Thymus (tissue), 2 donors: Measurements from ENCODE around the gene OR9I1. TPM values are rescaled to one million over a fixed set of nuclear protein-coding genes. Genes with fewer than 3 reads are reported as not detected.

ENCODE experiments used
- polyA plus RNA-seq: library from polyadenylated mRNA; stranded (reverse); fragments of 200-250 nt; gene quantifications from one replicate; pipeline ENCODE4 v1.2.3, GENCODE V29; 2013
- total RNA-seq: library from RNA; stranded (reverse); fragments of 120-200 nt; gene quantifications from one replicate; pipeline ENCODE4 v1.2.4, GENCODE V29; 2013
- donor health status: healthy.

OR9I1 gene
- total and polyA plus RNA-seq, 2 donors = not detected

Other genes starting within 250 kb of the OR9I1 start
- gene OR9Q1, start 101.6 kb downstream of the OR9I1 start, total RNA-seq = not detected
- gene OR9Q1, start 101.6 kb downstream of the OR9I1 start, polyA plus RNA-seq = 0.05 TPM
- gene OR6Q1, start 94.6 kb downstream of the OR9I1 start, total RNA-seq = not detected
- gene OR6Q1, start 94.6 kb downstream of the OR9I1 start, polyA plus RNA-seq = not detected
- not detected for gene OR9Q2, start 63.5 kb upstream of the OR9I1 start, total RNA-seq
- not detected for gene OR9Q2, start 63.5 kb upstream of the OR9I1 start, polyA plus RNA-seq
- not detected for gene OR1S2, start 78.6 kb upstream of the OR9I1 start, total RNA-seq
- 0.07 TPM for gene OR1S2, start 78.6 kb upstream of the OR9I1 start, polyA plus RNA-seq
- not detected for gene OR1S1, start 87.2 kb upstream of the OR9I1 start, total RNA-seq
- not detected for gene OR1S1, start 87.2 kb upstream of the OR9I1 start, polyA plus RNA-seq
- not detected for gene OR10Q1, start 103.4 kb upstream of the OR9I1 start, total RNA-seq
- not detected for gene OR10Q1, start 103.4 kb upstream of the OR9I1 start, polyA plus RNA-seq
- not detected for gene OR10W1, start 142.7 kb upstream of the OR9I1 start, total RNA-seq
- 0.02 TPM for gene OR10W1, start 142.7 kb upstream of the OR9I1 start, polyA plus RNA-seq
- not detected for gene OR5B17, start 233.5 kb upstream of the OR9I1 start, total RNA-seq
- not detected for gene OR5B17, start 233.5 kb upstream of the OR9I1 start, polyA plus RNA-seq